A549 (cell line): ENCODE results near the gene MAPK9. TPM values are rescaled to one million over a fixed set of nuclear protein-coding genes. Genes with fewer than 3 reads are reported as not detected.

Experiments used
- ATAC-seq, 2 experiments: fragments of 200-7000 bp in 1 of 2; fragments of >200 bp in 1 of 2; cut with Nextera tagmentation in 1 of 2; cut with Tn5 transposase in 1 of 2; 3 replicates each; pipeline versions ENCODE4 v1.8.0 to v1.9.1; 2018 to 2020; ENCODE audit warnings: mild to moderate bottlenecking in 1 of 2, moderate library complexity in 1 of 2
- CTCF ChIA-PET: fragments of 300-600 bp; sonication (Branson Sonifier 250); formaldehyde crosslinking; extraction: SDS; loops from one replicate; lab custom pipeline; 2021; ENCODE audit warnings: antibody characterized with exemption, inconsistent platforms; lab: Yijun Ruan, JAX
- POLR2A ChIA-PET: fragments of 350-600 bp; formaldehyde crosslinking; extraction: SDS; loops from one replicate; lab custom pipeline; 2021; ENCODE audit warnings: antibody characterized with exemption, inconsistent platforms; lab: Yijun Ruan, JAX
- DNase-seq, 2 experiments: peaks; one replicate each; pipeline versions ENCODE4 v3.0.0 to v3.0.0-alpha.2; 2011 to 2016; ENCODE audit warnings: low read depth in 1 of 2, low spot score in 1 of 2
- FAIRE-seq: peaks from 2 replicates; lab custom pipeline; 2011; peaks lifted over from hg19 to GRCh38; lab: Jason Lieb, UNC
- H3K27ac ChIP-seq, 2 experiments: fragments of >200 bp; sonication (Bioruptor Twin); formaldehyde crosslinking; 3 replicates each; pipeline ENCODE4 v1.5.1; 2016 to 2017
- H3K4me1 ChIP-seq: fragments of >200 bp; sonication (Bioruptor Twin); formaldehyde crosslinking; 3 replicates; pipeline ENCODE4 v1.6.1; 2016
- H3K4me2 ChIP-seq: fragments of >200 bp; sonication (Bioruptor Twin); formaldehyde crosslinking; 3 replicates; pipeline ENCODE4 v1.6.1; 2016
- H3K4me3 ChIP-seq: fragments of >200 bp; sonication (Bioruptor Twin); formaldehyde crosslinking; 3 replicates; pipeline ENCODE4 v1.5.1; 2016
- H3K9me3 ChIP-seq: fragments of >200 bp; sonication (Bioruptor Twin); formaldehyde crosslinking; 3 replicates; pipeline ENCODE4 v1.6.1; 2016
- BHLHE40 ChIP-seq: IDR thresholded peaks from 2 replicates; pipeline ENCODE4 v1.6.1; 2012; ENCODE audit warnings: low read depth, low read length, inconsistent platforms
- CEBPB ChIP-seq, 2 experiments: fragments of >200 bp in 1 of 2; sonication (Bioruptor Twin) in 1 of 2; formaldehyde crosslinking in 1 of 2; IDR thresholded peaks; 2 replicates each; pipeline ENCODE4 v1.6.1; 2012 to 2016
- CHD2 ChIP-seq: fragments of 150-350 bp; IDR thresholded peaks from 2 replicates; pipeline ENCODE4 v1.6.1; 2014; ENCODE audit warnings: low read length; ENCODE audit not compliant: partially characterized antibody
- EHF ChIP-seq: fragments of 250-450 bp; sonication (Bioruptor Pico); IDR thresholded peaks from 2 replicates; pipeline ENCODE4 v1.5.0; 2020; ENCODE audit warnings: mild to moderate bottlenecking
- ESRRA ChIP-seq: fragments of 150-350 bp; IDR thresholded peaks from 2 replicates; pipeline ENCODE4 v1.6.1; 2014; ENCODE audit warnings: mild to moderate bottlenecking, low read length, borderline replicate concordance
- FOXS1 ChIP-seq: fragments of 250-450 bp; sonication (Bioruptor Pico); IDR thresholded peaks from 2 replicates; pipeline ENCODE4 v1.5.0; 2020; ENCODE audit warnings: mild to moderate bottlenecking, moderate library complexity
- HDAC2 ChIP-seq: fragments of 200-600 bp; sonication (generic); IDR thresholded peaks from 2 replicates; pipeline ENCODE4 v1.6.1; 2016
- HEYL ChIP-seq: fragments of 250-450 bp; sonication (Bioruptor Pico); IDR thresholded peaks from 2 replicates; pipeline ENCODE4 v1.8.0; 2021; ENCODE audit warnings: mild to moderate bottlenecking, moderate library complexity
- HOXB13 ChIP-seq: fragments of 250-450 bp; sonication (Bioruptor Pico); IDR thresholded peaks from 2 replicates; pipeline ENCODE4 v1.5.0; 2020; ENCODE audit warnings: low read depth, mild to moderate bottlenecking, moderate library complexity
- HOXB5 ChIP-seq: fragments of 250-450 bp; sonication (Bioruptor Pico); IDR thresholded peaks from 2 replicates; pipeline ENCODE4 v1.5.0; 2020; ENCODE audit warnings: mild to moderate bottlenecking, moderate library complexity
- MAFK ChIP-seq: fragments of 450-650 bp; IDR thresholded peaks from 2 replicates; pipeline ENCODE4 v1.6.1; 2014; ENCODE audit not compliant: partially characterized antibody
- MAZ ChIP-seq: fragments of 150-350 bp; IDR thresholded peaks from 2 replicates; pipeline ENCODE4 v1.6.1; 2014; ENCODE audit warnings: antibody characterized with exemption, low read depth, low read length, borderline replicate concordance
- NPAS2 ChIP-seq: fragments of 250-450 bp; sonication (Bioruptor Pico); IDR thresholded peaks from 2 replicates; pipeline ENCODE4 v1.8.0; 2022; ENCODE audit warnings: mild to moderate bottlenecking, moderate library complexity, borderline replicate concordance
- RCOR1 ChIP-seq: fragments of 150-350 bp; IDR thresholded peaks from 2 replicates; pipeline ENCODE4 v1.6.1; 2014; ENCODE audit warnings: antibody characterized with exemption, low read length, low read depth
- RNF2 ChIP-seq: fragments of 200-600 bp; sonication (generic); IDR thresholded peaks from 2 replicates; pipeline ENCODE4 v1.6.1; 2016; ENCODE audit warnings: low read depth, mild to moderate bottlenecking, antibody characterized with exemption, moderate library complexity, borderline replicate concordance
- ZFP36 ChIP-seq: fragments of 450-650 bp; IDR thresholded peaks from 2 replicates; pipeline ENCODE4 v1.6.1; 2014; ENCODE audit warnings: borderline replicate concordance; ENCODE audit not compliant: partially characterized antibody
- WGBS: methylation state at CpG from one replicate; pipeline ENCODE4 v1.1.6; 2017; ENCODE audit errors: missing lambda C conversion rate; 5-methylcytosine and 5-hydroxymethylcytosine counted together
- polyA plus RNA-seq, 4 experiments: library from polyadenylated mRNA; depleted of rRNA in 3 of 4; stranded (reverse); fragments of >200 nt; fragmentation: RNase III in 1 of 4; extraction: RNeasy Plus Mini Kit Qiagen cat#74134 plus additional on column Dnase treatment in 1 of 4; gene quantifications; 2 replicates in 3 of 4; 3 replicates in 1 of 4; pipeline ENCODE4 v1.2.3, GENCODE V29; 2011 to 2017
- TF ChIP-seq, protein P1 (sequence below): fragments of 200-600 bp; sonication (generic); IDR thresholded peaks from 2 replicates; pipeline ENCODE4 v1.6.1; 2016; ENCODE audit warnings: antibody characterized with exemption, mild to moderate bottlenecking, moderate library complexity
- TF ChIP-seq, protein P2 (sequence below): fragments of 250-450 bp; sonication (Bioruptor Pico); IDR thresholded peaks from 2 replicates; pipeline ENCODE4 v1.5.0; 2020; ENCODE audit warnings: low read depth, mild to moderate bottlenecking, moderate library complexity
- TF ChIP-seq, protein P3 (sequence below): IDR thresholded peaks from 2 replicates; pipeline ENCODE4 v1.6.1; 2012
- TF ChIP-seq, protein P4 (sequence below): fragments of 250-450 bp; sonication (Bioruptor Pico); IDR thresholded peaks from 2 replicates; pipeline ENCODE4 v1.5.0; 2021; ENCODE audit warnings: mild to moderate bottlenecking, moderate library complexity, borderline replicate concordance
- TF ChIP-seq, protein P5 (sequence below): fragments of >200 bp; sonication (Bioruptor Twin); formaldehyde crosslinking; IDR thresholded peaks from 2 replicates; pipeline ENCODE4 v1.6.1; 2016
- TF ChIP-seq, protein P6 (sequence below): fragments of >200 bp; sonication (Bioruptor Twin); formaldehyde crosslinking; IDR thresholded peaks from 3 replicates; pipeline ENCODE4 v1.6.1; 2016

The MAPK9 gene
- polyA plus RNA-seq, 2 of the 4 experiments (the other 2 are of a cell fraction), result 36.6 to 66.9 TPM

DNA sequence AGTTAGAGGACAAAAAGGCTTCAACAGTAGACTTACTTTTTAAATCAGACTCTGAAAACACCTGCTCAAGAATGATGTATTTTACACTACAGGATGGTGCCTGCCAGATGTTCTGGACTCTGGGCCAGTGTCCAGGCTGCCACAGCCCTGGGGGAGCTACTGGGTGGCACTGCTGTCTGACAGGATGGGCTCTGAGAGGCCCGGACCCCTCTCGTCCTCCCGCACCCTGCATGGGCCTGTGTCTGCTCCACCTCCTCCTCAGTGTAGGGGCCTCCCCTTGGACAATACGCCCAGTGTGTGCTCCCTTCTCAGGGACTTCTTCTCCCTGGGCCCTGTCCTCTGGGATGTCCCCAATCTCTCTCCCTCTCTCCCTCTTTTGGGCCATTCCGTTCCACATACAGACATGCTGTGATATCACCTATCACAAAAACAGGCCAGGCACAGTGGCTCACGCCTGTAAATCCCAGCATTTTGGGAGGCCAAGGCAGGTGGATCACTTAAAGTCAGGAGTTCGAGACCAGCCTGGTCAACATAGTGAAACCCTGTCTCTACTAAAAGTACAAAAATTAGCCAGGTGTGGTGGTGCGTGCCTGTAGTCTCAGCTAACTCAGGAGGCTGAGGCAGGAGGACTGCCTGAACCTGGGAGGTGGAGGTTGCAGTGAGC, 37.9 kb upstream of the MAPK9 start (continued):
- TF ChIP-seq, protein P1, sequence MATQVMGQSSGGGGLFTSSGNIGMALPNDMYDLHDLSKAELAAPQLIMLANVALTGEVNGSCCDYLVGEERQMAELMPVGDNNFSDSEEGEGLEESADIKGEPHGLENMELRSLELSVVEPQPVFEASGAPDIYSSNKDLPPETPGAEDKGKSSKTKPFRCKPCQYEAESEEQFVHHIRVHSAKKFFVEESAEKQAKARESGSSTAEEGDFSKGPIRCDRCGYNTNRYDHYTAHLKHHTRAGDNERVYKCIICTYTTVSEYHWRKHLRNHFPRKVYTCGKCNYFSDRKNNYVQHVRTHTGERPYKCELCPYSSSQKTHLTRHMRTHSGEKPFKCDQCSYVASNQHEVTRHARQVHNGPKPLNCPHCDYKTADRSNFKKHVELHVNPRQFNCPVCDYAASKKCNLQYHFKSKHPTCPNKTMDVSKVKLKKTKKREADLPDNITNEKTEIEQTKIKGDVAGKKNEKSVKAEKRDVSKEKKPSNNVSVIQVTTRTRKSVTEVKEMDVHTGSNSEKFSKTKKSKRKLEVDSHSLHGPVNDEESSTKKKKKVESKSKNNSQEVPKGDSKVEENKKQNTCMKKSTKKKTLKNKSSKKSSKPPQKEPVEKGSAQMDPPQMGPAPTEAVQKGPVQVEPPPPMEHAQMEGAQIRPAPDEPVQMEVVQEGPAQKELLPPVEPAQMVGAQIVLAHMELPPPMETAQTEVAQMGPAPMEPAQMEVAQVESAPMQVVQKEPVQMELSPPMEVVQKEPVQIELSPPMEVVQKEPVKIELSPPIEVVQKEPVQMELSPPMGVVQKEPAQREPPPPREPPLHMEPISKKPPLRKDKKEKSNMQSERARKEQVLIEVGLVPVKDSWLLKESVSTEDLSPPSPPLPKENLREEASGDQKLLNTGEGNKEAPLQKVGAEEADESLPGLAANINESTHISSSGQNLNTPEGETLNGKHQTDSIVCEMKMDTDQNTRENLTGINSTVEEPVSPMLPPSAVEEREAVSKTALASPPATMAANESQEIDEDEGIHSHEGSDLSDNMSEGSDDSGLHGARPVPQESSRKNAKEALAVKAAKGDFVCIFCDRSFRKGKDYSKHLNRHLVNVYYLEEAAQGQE, result no peak
- TF ChIP-seq NPAS2 (CRISPR knock-in tag) (no peak), BHLHE40 (no peak), HOXB5 (CRISPR knock-in tag) (no peak), CHD2 (no peak), HEYL (CRISPR knock-in tag) (no peak)
- TF ChIP-seq, protein P2, sequence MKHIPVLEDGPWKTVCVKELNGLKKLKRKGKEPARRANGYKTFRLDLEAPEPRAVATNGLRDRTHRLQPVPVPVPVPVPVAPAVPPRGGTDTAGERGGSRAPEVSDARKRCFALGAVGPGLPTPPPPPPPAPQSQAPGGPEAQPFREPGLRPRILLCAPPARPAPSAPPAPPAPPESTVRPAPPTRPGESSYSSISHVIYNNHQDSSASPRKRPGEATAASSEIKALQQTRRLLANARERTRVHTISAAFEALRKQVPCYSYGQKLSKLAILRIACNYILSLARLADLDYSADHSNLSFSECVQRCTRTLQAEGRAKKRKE (CRISPR knock-in tag), result no peak
- TF ChIP-seq, protein P3, sequence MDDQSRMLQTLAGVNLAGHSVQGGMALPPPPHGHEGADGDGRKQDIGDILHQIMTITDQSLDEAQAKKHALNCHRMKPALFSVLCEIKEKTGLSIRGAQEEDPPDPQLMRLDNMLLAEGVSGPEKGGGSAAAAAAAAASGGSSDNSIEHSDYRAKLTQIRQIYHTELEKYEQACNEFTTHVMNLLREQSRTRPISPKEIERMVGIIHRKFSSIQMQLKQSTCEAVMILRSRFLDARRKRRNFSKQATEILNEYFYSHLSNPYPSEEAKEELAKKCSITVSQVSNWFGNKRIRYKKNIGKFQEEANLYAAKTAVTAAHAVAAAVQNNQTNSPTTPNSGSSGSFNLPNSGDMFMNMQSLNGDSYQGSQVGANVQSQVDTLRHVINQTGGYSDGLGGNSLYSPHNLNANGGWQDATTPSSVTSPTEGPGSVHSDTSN, result no peak
- TF ChIP-seq, protein P4, sequence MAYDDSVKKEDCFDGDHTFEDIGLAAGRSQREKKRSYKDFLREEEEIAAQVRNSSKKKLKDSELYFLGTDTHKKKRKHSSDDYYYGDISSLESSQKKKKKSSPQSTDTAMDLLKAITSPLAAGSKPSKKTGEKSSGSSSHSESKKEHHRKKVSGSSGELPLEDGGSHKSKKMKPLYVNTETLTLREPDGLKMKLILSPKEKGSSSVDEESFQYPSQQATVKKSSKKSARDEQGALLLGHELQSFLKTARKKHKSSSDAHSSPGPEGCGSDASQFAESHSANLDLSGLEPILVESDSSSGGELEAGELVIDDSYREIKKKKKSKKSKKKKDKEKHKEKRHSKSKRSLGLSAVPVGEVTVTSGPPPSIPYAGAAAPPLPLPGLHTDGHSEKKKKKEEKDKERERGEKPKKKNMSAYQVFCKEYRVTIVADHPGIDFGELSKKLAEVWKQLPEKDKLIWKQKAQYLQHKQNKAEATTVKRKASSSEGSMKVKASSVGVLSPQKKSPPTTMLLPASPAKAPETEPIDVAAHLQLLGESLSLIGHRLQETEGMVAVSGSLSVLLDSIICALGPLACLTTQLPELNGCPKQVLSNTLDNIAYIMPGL (CRISPR knock-in tag), result no peak
- TF ChIP-seq, all 56 proteins: peak for 0

DNA sequence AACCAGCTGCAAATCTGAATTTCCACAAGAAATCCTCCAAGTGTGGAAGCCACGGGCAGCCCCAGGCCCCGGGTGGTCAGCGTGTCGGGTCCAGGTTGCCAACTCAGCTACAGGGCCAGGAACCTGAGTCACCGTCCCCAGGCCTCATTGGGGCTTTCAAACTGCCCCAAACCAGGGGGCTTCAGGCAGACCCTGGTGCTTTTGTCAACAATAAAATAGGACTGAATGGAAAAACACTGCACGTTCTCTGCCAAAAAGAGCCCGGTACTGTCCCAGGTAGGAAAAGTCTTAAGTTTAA, 37.2 kb upstream of the MAPK9 start:
- DNase-seq (no peak), ATAC-seq (no peak), FAIRE-seq (no peak)
- H3K4me1 ChIP-seq, result peaks cover 60% of the 10 kb centered on the region
- no peak overlapping the region for H3K4me3 ChIP-seq
- H3K27ac ChIP-seq, result peak overlapping the region; percentile 75 to 86; a peak in 5 of 6 replicates
- 70% methylated on average over 7 of the region's 7 CpGs for WGBS
- H3K9me3 ChIP-seq, result no peaks in the 10 kb centered on the region
- POLR2A ChIA-PET, result interaction anchor here (1.0 kb wide), 1 partner anchor 36 kb away, joined by 4 read pairs; no protein-coding TSS in a partner anchor
- TF ChIP-seq HDAC2, result no peak
- TF ChIP-seq HEYL (CRISPR knock-in tag), result no peak
- TF ChIP-seq ZFP36, result no peak
- TF ChIP-seq EHF, result no peak
- TF ChIP-seq RNF2, result no peak
- TF ChIP-seq, protein P5, sequence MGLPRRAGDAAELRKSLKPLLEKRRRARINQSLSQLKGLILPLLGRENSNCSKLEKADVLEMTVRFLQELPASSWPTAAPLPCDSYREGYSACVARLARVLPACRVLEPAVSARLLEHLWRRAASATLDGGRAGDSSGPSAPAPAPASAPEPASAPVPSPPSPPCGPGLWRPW, result no peak
- no peak for TF ChIP-seq ESRRA
- TF ChIP-seq, protein P4 (CRISPR knock-in tag), result no peak
- TF ChIP-seq HOXB13 (CRISPR knock-in tag), result no peak
- TF ChIP-seq, protein P6, sequence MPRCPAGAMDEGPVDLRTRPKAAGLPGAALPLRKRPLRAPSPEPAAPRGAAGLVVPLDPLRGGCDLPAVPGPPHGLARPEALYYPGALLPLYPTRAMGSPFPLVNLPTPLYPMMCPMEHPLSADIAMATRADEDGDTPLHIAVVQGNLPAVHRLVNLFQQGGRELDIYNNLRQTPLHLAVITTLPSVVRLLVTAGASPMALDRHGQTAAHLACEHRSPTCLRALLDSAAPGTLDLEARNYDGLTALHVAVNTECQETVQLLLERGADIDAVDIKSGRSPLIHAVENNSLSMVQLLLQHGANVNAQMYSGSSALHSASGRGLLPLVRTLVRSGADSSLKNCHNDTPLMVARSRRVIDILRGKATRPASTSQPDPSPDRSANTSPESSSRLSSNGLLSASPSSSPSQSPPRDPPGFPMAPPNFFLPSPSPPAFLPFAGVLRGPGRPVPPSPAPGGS, result no peak
- TF ChIP-seq RCOR1, result no peak
- TF ChIP-seq FOXS1 (CRISPR knock-in tag), result no peak
- no peak for TF ChIP-seq MAZ
- no peak for TF ChIP-seq CEBPB (IDR thresholded peaks at IDR 0.05)
- TF ChIP-seq MAFK, result no peak
- peak overlapping the region; percentile 69; the same call in 1 of the 3 replicates for H3K4me2 ChIP-seq
- CTCF ChIA-PET, result interaction anchor here (0.5 to 14.9 kb wide), 62 partner anchors 8 to 863 kb away, joined by 3 to 250 read pairs (median 4); partner anchors contain the start of genes GFPT2 and MAPK9
